ENCODE measurements around the gene NOXO1.
"Not testable (repeated sequence)": the region's sequence is repeated elsewhere in the genome, so short reads cannot be mapped to it uniquely, and the experiment has no call there.

NOXO1 gene

GRCh38 chr16:1977875-1978268 is 3.4 kb downstream of the NOXO1 start:
- no peak for DNase-seq

- DNase-seq: no peak
Measured at GRCh38 chr16:1976951-1977874, 4.1 kb downstream of the NOXO1 start.

DNA sequence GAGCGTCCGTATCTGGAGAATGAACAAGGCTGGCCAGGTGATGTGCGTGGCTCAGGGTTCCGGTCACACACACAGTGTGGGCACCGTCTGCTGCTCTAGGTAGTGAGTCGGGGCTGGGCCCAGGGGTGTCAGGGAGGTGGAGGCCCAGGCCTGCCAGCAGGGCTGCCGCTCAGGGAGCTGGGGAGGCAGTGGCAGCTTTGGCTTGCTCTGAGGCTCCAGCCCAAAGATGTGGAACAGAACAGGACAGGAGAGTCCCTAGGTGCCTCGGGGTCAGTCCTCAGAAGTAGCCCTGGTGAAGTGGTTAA is 5.1 kb downstream of the NOXO1 start:
- no peak for DNase-seq

DNA sequence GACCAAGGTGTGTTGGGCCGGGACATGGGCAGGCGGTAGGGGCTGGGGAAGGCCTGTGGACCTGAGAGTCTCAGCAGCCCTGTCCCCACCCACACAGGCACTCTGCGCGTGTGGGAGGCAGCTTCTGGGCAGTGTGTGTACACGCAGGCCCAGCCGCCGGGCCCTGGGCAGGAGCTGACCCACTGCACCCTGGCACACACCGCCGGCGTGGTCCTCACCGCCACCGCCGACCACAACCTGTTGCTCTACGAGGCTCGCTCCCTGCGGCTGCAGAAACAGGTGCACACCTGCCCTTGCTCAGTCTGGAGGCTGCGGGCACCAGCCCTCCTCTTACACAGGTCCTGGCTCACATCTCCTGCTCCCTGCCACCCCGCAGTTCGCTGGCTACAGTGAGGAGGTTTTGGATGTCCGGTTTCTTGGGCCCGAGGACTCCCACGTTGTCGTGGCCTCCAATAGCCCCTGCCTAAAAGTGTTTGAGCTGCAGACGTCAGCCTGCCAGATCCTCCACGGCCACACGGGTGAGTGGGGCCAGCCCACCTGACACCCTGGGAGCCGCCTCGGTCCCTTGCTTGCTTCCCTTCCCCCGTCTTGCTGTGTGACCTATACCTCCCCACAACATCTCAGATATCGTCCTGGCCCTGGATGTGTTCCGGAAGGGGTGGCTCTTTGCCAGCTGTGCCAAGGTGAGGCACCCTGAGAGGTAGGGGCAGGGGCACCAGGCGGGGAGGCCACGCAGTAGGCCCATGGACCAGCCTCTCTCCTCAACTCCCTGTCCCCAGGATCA is 5.6 kb downstream of the NOXO1 start:
- DNase-seq: no peak

DNA sequence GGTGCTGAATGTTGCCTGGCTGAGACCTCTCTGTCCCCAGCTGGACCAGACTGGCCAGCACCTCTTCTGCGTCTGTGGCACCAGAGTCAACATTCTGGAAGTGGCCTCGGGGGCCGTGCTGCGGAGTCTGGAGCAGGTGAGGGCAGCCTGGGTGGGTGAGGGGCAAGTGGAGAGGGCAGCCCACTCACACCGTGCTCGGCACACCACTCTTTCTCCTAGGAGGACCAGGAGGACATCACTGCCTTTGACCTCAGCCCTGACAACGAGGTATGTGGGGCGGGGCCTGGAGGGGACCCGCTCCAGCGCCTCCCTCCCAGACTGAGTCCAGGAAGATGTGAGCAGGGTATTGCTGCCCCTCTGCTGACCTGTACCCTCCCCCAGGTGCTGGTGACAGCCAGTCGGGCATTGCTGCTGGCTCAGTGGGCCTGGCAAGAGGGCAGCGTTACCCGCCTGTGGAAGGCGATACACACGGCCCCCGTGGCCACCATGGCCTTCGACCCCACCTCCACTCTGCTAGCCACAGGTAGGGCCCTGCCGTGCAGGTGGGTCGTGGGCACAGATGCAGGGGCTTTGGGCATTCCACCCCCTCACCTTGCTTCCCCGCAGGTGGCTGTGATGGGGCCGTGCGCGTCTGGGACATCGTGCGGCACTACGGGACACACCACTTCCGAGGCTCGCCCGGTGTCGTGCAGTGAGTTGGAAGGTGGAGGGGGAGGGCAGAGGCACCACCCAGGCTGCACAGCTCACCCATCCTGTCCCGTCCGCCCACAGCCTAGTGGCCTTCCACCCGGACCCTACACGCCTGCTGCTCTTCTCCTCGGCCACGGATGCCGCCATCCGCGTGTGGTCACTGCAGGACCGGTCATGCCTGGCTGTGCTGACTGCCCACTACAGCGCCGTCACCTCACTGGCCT is 6.9 kb downstream of the NOXO1 start:
- no peak for DNase-seq

- DNase-seq: no peak
Measured at GRCh38 chr16:1973461-1974156, 7.7 kb downstream of the NOXO1 start.

- no peak for DNase-seq
Measured at GRCh38 chr16:1972490-1972877, 8.8 kb downstream of the NOXO1 start.

DNA sequence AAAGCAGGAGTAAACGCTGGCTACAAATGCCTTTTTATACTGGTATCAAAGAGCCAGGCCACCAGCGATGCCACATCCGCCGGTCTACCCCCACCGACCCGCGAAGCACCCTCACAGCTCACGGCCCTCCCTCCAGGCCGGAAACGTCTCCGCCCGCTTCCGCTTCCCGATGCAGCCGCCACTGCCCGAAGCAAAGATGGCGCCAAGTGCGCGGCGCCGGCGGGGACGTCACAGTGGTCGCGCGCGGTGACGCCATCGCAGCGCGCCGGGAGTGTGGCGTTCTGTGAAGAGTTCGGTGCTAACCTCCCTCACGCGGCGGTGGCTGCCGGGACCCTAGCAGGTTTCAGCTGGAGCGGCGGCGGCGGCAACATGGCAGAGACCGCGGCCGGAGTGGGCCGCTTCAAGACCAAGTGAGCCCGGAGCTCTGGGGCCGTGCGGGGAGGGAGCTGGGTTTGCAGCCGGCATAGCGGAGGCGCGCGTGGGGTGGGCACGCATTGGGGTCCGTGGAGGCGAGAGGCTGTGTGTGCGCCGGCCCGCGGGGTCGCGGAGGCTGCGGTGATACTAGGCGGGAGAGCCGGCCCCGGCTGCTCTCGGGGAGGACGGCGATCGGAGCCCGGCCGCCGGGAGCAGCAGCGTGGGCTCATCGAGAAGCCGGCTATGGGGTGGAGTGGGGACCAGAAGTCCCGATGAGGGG is 9.3 kb downstream of the NOXO1 start, which contains the start of gene TBL3:
TBL3 (plus strand) TSS at position 258 of the 694 bp plus-strand sequence; CDS start at position 370, 112 bp downstream.
- peak; percentile 92 for DNase-seq

DNA sequence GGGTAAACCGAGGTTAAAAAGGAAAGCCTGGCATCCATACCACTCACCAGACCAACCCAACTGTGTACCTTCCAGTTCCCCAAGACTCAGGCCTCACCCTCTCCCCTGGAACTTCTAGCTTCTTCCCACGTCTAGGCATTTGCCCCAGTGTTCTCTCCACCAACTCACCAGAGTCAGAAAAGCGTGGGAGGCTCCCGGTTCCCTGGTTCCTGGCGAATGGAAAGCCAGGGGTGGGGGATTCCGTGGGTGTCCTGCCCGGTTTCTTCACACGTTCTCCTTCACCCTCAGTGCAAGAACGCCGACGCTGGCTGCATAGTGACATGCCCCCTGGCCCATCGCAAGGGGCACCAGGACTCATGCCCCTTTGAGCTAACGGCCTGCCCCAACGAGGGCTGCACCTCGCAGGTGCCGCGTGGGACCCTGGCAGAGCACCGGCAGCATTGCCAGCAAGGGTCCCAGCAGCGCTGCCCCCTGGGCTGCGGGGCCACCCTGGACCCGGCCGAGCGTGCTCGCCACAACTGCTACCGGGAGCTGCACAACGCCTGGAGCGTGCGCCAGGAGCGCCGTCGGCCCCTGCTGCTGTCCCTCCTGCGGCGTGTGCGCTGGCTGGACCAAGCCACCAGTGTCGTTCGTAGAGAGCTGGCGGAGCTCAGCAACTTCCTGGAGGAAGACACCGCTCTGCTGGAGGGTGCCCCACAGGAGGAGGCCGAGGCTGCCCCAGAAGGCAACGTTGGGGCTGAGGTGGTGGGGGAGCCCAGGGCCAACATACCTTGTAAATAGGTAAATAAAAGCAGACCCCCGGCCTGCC is 12.9 kb downstream of the NOXO1 start:
- DNase-seq: no peak

GRCh38 chr16:1966460-1966859 is 14.8 kb downstream of the NOXO1 start, which contains the start of gene RNF151:
Gene RNF151 (plus strand): TSS chr16:1966856. CDS start chr16:1966882, 26 bp downstream.
- no peak for DNase-seq

DNA sequence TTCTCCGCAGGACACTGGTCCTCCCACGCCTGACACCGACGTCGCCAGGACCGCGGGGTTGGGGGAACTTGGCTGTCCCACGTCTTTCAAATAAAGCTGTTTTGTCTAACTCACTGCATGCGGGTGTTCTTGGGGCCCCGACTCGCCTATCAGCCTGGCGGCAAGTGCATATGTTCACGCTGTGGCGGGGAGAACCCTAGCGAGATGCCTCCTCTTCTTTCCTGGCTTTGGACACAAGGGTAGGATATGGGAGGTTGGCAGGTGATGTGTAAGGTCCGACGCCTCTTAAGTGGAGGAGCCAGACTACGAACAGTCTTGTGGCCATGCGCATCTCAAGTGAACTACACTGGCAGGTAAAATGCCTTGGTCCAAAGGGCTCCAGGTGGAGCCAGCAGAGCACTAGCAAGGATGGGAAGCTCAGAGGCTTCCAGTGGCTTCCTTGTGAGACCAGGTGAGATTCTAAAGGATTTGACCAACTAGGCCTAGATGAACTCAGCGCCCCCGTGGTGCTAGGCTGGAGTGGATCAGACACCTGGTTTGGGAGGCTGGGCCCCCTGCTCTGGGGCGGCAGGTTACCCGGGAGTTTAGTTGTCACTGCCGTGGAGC is 15.8 kb downstream of the NOXO1 start:
- no peak for DNase-seq

GRCh38 chr16:1964506-1965395 is 16.5 kb downstream of the NOXO1 start, which contains the start of gene RPS2:
Gene RPS2 (minus strand): TSS chr16:1964826. CDS start chr16:1964625, 201 bp downstream.
- peak; percentile 98 for DNase-seq

- peak; percentile 33 for DNase-seq
Measured at GRCh38 chr16:1963806-1964505, 17.3 kb downstream of the NOXO1 start.

DNA sequence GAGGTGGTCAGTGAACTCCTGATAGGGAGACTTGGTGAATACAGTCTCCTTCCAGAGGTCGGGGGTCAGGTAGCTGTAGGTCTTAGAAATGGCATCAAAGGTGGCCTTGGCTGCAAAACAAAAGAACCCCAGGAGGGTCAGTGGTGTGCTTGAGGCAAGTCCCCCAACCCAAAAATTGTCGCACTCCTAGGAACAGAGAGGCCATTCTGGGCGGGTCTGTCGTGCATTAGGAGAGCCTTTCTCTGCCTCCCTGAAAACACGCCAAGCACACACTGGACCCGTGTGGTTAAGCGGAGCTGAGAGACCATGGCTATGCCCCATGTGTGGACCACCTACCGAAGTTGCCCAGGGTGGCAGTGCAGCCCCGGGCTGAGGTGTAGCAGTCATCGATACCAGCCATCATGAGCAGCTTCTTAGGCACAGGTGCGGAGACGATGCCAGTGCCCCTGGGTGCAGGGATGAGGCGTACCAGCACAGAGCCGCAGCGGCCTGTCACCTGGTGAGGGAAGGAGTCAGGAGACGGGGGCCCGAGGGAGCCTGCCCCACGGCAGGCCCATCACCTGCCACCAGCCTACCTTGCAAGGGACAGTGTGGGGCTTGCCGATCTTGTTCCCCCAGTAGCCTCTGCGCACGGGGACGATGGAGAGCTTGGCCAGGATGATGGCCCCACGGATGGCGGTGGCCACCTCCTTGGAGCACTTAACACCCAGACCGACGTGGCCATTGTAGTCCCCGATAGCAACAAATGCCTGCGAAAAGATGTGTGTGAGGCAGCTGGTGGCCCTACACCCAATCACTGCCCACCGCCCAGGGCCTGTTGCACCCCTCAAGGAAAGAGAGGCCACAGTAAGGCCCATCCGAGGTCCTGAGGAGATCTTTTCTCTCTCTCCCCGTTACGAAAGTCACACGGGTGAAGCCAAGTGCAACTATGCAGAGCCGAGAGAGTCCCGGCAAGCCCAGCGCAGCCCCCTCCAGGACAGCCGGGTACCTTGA is 18.8 kb downstream of the NOXO1 start:
- not testable (repeated sequence) for DNase-seq

DNA sequence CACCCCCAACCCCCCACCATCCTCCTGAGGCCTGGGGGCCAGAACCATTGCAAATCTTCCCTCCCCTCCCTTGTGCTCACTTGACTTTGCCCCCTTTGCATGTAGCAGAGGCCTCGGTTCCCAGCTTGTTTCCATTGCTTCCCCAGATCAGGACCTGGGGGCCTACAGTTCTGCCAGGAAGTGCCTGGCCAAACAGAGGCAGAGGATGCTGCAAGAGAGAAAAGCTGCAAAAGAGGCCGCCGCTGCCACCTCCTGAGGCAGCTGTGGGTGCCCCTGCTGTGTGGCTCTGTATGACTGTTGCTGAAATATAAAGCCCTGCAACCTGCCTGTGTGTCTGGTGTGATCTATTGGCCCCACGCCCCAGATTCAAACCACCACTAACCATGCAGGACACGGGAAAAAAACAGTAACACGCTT is 19.6 kb downstream of the NOXO1 start:
- peak; percentile 32 for DNase-seq

- peak; percentile 92 for DNase-seq
Measured at GRCh38 chr16:1960665-1961630, 20.3 kb downstream of the NOXO1 start.
